AG09319 (cell line): ENCODE results near the gene HAGH.

Source experiments
- DNase-seq: peaks from one replicate; pipeline ENCODE4 v3.0.0-alpha.2; 2010; ENCODE audit warnings: low read depth; ENCODE audit errors: extremely low read depth
- CTCF ChIP-seq: IDR thresholded peaks from 2 replicates; pipeline ENCODE4 v1.5.1; 2011; ENCODE audit warnings: low read depth, mild to moderate bottlenecking, inconsistent platforms, low read length, moderate library complexity

Gene HAGH

GRCh38 chr16:1762879-1763520 lies 63.6 kb downstream of the HAGH start:
- no peak for TF ChIP-seq CTCF
- DNase-seq = no peak

GRCh38 chr16:1762196-1762878 lies 64.3 kb downstream of the HAGH start:
- DNase-seq = no peak
- TF ChIP-seq CTCF = no peak

GRCh38 chr16:1761751-1762150 lies 64.9 kb downstream of the HAGH start:
- no peak for TF ChIP-seq CTCF
- DNase-seq = no peak

- no peak for TF ChIP-seq CTCF
- DNase-seq = no peak
These were observed 65.7 kb downstream of the HAGH start for GRCh38 chr16:1760911-1761310.

GRCh38 chr16:1759511-1759910 lies 67.1 kb downstream of the HAGH start:
- DNase-seq = no peak
- no peak for TF ChIP-seq CTCF

GRCh38 chr16:1758923-1759322 lies 67.7 kb downstream of the HAGH start:
- DNase-seq = no peak
- TF ChIP-seq CTCF = no peak

- DNase-seq = no peak
These were observed 68.7 kb downstream of the HAGH start for GRCh38 chr16:1757714-1758461.

More at GRCh38 chr16:1757714-1758461, 68.7 kb downstream of the HAGH start:
- no peak for TF ChIP-seq CTCF
